Limb (tissue), 2 donors: ENCODE results near the gene SIT1.
A peak's percentile ranks its signal among the peaks of the same experiment; 100 is the strongest.

Experiments
- DNase-seq, 2 donors: peaks; one replicate each; pipeline ENCODE4 v3.0.0-alpha.2; 2016; ENCODE audit errors: extremely low spot score in 2 of 2

Gene SIT1

DNA sequence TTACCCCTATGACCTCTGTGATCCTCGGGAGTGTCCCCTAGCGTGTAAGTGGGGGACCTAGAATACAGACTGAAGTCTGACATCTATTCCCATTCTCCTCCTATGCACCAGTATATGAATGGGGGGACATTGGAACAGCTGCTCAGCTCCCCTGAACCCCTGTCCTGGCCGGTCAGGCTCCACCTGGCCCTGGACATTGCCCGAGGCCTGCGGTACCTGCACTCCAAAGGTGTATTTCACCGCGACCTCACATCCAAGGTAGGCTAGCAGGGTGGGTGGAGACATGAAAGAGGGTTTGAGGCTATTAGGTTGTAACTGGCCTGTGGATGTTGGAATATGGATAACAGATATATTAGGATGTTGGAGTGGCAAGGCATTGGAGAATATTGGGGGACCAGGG, 44.0 kb downstream of the SIT1 start:
- no peak for DNase-seq

DNA sequence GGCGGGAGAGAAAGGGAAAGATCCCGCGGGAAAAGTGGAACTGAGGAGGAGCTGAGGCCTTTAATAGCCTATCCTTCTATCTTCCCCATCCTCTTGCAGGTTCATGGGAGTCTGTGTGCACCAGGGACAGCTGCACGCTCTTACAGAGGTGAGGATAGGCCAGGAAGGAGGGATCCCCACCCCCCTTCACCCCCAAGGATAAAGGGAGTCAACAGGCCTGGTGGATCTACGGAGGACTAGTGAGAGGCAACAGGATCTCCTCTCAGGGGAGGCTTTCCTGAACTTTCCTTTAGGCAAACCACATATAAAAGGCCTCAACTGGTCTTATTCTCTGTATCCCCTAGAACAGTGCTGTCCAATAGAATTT, 44.6 kb downstream of the SIT1 start:
- no peak for DNase-seq

- peak in 1 of 2 donors; percentile 58 for DNase-seq
Observed at GRCh38 chr9:35605351-35606137, 45.2 kb downstream of the SIT1 start.

DNA sequence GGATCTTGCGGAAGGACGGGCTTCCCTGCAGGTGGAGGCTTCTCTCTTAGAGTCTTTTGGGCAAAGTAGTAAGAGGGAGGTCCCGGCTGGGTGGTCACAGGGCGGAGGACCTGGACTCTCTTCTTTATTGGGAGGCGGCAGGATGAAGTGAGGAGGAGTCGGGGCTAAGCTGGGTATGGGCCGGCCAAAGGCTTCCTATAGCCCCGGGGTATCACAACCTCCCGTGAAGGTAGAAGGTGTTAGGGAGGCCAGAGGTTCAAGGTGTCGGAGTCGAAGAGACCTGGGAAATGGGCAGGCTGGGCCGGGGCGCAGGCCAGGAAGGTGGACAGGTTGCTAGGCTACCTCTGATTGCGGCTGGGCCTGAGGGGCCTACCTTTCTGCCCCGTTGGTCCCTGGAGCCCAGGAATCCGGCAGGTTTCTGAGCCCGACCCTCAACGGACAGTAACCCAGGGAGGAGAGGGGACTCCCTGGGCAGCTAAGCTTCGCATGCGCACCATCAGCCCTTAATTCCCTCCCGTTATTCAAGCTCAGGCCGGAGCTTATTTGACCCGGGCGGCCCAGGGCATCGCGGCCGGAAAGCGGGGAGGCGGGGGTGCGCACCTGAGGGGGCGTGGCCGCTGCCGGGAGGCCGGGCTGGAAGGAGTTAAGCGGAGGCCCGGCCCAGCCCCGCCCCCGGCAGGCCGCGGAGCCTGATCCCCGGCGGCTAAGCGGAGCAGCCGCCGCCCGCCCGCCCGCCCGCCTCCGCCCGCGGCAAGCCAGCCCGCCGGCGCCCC, 46.0 kb downstream of the SIT1 start, which contains the start of gene TESK1:
Gene TESK1, plus strand, starts transcription at position 685 of the 773 bp plus-strand sequence. CDS start 358 bp downstream, outside the sequence.
- peak; percentile 48 to 84 for DNase-seq

DNA sequence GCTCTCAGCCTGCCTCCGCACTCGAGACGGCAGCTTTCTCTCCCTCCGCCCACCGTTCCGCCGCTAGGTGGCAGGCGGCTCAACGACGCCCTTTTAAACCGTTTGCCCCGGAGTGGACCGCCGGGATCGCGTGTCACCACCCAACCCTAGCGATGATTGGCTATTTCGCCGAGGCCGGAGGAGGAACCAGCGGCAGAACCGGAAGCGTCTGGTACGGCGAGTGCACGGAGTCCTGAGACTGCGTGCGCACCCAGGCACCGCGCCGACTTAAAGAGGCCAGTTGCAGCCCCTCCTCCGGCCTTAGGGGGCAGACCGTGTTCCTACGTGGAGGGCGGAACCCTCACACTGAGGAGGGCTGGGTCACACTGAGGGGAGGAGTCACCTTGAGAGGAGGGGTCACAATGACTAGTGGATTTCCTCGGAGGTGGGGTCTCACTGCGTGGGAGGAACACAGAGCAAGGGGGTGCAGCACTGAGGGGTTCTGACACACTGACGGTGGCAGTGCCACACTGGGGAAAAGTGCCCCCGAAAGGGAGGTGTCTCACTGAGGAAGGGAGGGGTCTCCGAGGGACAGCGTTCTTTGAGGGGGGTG, 46.6 kb downstream of the SIT1 start:
- peak; percentile 99 for DNase-seq

- DNase-seq = peak in 1 of 2 donors; percentile 66
Observed at GRCh38 chr9:35603506-35603985, 47.2 kb downstream of the SIT1 start.

DNA sequence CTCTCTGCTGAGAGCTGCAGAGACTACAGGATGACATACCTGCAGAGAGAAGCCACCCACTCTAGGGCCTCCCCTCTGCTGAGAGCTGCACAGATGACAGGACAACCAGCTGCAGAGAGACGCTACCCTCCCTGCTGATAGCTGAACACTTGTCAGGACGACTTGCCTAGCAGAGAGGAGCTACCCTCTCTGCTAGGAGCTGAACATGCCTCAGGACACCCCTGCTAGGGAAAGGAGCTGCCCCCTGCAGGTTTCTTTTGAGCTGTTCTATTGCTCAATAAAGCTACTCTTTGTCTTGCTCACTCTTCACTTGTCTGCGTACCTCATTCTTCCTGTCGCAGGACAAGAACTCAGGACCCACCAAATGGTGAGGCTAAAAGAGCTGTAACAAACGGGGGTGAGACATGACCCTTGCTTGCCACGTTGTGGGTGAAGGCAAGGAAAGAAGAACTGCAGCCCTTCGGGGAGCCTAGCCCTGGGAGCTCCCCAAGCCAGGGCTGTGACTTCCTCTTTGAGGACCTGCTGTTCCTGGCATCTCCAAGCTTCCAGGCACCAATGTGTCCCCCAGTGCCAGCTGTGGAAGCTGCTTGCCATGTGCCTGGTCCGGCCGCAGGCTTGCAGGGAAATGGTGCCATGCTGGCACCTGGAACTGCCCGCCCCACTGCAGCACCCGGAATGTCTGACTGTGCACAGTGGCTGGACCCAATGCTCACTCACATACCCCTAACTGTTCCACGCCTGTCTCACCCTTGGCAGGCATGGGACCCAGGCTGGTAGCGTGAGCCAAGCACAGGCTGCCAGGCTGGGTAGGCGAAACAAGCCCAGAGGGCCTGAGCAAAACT, 50.7 kb downstream of the SIT1 start:
- DNase-seq = no peak
